Fibroblast of lung (primary cell): Measurements from ENCODE around the gene NEK2.

ENCODE experiments used
- EZH2 ChIP-seq: IDR thresholded peaks from 2 replicates; pipeline ENCODE4 v1.5.1; 2012; ENCODE audit warnings: low read length, control low read depth, mild to moderate bottlenecking; ENCODE audit errors: missing control alignments
- TF ChIP-seq, protein P1 (sequence below), 2 donors: IDR thresholded peaks in 1 of 2; conservative IDR thresholded peaks in 1 of 2; 1 replicate in 1 of 2; 2 replicates in 1 of 2; pipeline ENCODE4 v1.5.1; 2011 to 2012; ENCODE audit warnings: low read length in 2 of 2, control low read depth in 1 of 2, inconsistent platforms in 1 of 2, low read depth in 1 of 2, mild to moderate bottlenecking in 1 of 2

DNA sequence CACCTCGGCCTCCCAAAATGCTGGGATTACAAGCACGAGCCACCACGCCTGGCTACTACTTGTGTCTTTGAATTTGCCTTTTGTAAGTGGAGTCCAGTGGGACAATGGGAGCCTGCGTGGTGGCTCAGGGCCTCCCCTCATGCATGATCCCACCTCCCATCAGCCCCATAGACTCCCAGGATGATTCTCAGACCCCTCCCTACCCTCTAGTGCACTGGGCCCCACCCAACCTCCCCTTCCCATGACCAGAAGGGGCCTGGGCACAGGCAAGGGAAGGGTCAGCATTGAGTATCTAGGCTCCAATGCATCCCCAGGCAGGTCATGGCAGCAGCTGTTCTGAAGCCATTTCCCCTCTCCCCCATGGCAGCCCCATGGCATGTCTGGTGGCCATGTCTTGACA lies 18.7 kb downstream of the NEK2 start:
- TF ChIP-seq, protein P1, sequence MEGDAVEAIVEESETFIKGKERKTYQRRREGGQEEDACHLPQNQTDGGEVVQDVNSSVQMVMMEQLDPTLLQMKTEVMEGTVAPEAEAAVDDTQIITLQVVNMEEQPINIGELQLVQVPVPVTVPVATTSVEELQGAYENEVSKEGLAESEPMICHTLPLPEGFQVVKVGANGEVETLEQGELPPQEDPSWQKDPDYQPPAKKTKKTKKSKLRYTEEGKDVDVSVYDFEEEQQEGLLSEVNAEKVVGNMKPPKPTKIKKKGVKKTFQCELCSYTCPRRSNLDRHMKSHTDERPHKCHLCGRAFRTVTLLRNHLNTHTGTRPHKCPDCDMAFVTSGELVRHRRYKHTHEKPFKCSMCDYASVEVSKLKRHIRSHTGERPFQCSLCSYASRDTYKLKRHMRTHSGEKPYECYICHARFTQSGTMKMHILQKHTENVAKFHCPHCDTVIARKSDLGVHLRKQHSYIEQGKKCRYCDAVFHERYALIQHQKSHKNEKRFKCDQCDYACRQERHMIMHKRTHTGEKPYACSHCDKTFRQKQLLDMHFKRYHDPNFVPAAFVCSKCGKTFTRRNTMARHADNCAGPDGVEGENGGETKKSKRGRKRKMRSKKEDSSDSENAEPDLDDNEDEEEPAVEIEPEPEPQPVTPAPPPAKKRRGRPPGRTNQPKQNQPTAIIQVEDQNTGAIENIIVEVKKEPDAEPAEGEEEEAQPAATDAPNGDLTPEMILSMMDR (conservative IDR thresholded peaks at IDR 0.05 in 1 of 2, IDR thresholded peaks at IDR 0.05 in 1 of 2; ENCODE audit: low read depth in 1 of 2, low read length in 2 of 2): no peak
- TF ChIP-seq EZH2: no peak
